ENCODE data around the gene LST1. TPM values are rescaled to one million over a fixed set of nuclear protein-coding genes. Genes with fewer than 3 reads are reported as not detected.

The LST1 gene
- total RNA-seq, 3 donors from 2014 or later (not counting 1 experiment from before 2014, with no cell fraction given), result 25.4 to 120 (median 50.5) TPM

- Mint-ChIP-seq H3K27me3 (ENCODE audit: low read depth in 2 of 2) (no peaks in the 10 kb centered on the region), H3K9me3 (no peaks in the 10 kb centered on the region), H3K27ac (peak within 1 kb of the TSS; percentile 95 to 100), H3K36me3 (no peaks in the 10 kb centered on the region), H3K4me3 (peak within 1 kb of the TSS; percentile 98), H3K4me1 (peaks cover 74 to 75% of the 10 kb centered on the region in 2 donors)
- H3K4me3 ChIP-seq (ENCODE audit: low read length), result peak within 1 kb of the TSS; percentile 98
- H3K4me1 ChIP-seq (ENCODE audit: control insufficient read depth, insufficient read depth, low read length), result peaks cover 90% of the 10 kb centered on the region
- no peaks in the 10 kb centered on the region for H3K27me3 ChIP-seq (ENCODE audit: control insufficient read depth, insufficient read depth, low read length)
- intact Hi-C loops (cut with micrococcal nuclease), result loop anchor here (5.0 kb wide), 1 partner anchor 90 kb away; no protein-coding TSS in a partner anchor
- 0% methylated on average over 2 of the region's 3 CpGs for WGBS (ENCODE audit: insufficient coverage)
- peak within 1 kb of the TSS; percentile 87 for H3K27ac ChIP-seq (ENCODE audit: low read length)
- peak in 1 of 2 donors; percentile 88 for DNase-seq
- H3K36me3 ChIP-seq (ENCODE audit: control insufficient read depth, insufficient read depth, low read length), result peaks cover 7% of the 10 kb centered on the region
- no peak for TF ChIP-seq CTCF (IDR thresholded peaks at IDR 0.05)
- no peak for ATAC-seq
- H3K9me3 ChIP-seq (ENCODE audit: control insufficient read depth, insufficient read depth, low read length), result no peaks in the 10 kb centered on the region
Observed at GRCh38 chr6:31582230-31582643, 3.8 kb upstream of the LST1 start, which contains the start of gene LTB. Gene LTB, minus strand, starts transcription at chr6:31582424. Its CDS starts 7 bp downstream, at chr6:31582417.

- Mint-ChIP-seq H3K4me1 (peaks cover 69 to 79% of the 10 kb centered on the region in 2 donors), H3K27ac (peak overlapping the region; percentile 79 to 87), H3K9me3 (no peaks in the 10 kb centered on the region), H3K4me3 (peak overlapping the region; percentile 69), H3K27me3 (ENCODE audit: low read depth in 2 of 2) (no peaks in the 10 kb centered on the region), H3K36me3 (no peaks in the 10 kb centered on the region)
- peak in 1 of 2 donors; percentile 78 for DNase-seq
- Histone ChIP-seq H3K4me3 (ENCODE audit: low read length) (no peak overlapping the region), H3K36me3 (ENCODE audit: control insufficient read depth, insufficient read depth, low read length) (peaks cover 3% of the 10 kb centered on the region), H3K27ac (ENCODE audit: low read length) (peak overlapping the region; percentile 77), H3K27me3 (ENCODE audit: control insufficient read depth, insufficient read depth, low read length) (no peaks in the 10 kb centered on the region), H3K9me3 (ENCODE audit: control insufficient read depth, insufficient read depth, low read length) (no peaks in the 10 kb centered on the region), H3K4me1 (ENCODE audit: control insufficient read depth, insufficient read depth, low read length) (peaks cover 85% of the 10 kb centered on the region)
- intact Hi-C loops (cut with micrococcal nuclease), result no loop called here
- ATAC-seq, result peak in 1 of 3 donors; percentile 15
- WGBS (ENCODE audit: insufficient coverage), result 68% methylated on average over 2 of the region's 2 CpGs
- TF ChIP-seq CTCF (IDR thresholded peaks at IDR 0.05), result peak; percentile 46
Observed at GRCh38 chr6:31585491-31585890, 586 bp upstream of the LST1 start.

- 12% methylated on average over 8 of the region's 9 CpGs for WGBS (ENCODE audit: insufficient coverage)
- Mint-ChIP-seq H3K4me3 (peak overlapping the region; percentile 69), H3K36me3 (no peaks in the 10 kb centered on the region), H3K27me3 (ENCODE audit: low read depth in 2 of 2) (no peaks in the 10 kb centered on the region), H3K9me3 (no peaks in the 10 kb centered on the region), H3K27ac (peak overlapping the region; percentile 79 to 87), H3K4me1 (peaks cover 62 to 72% of the 10 kb centered on the region in 2 donors)
- intact Hi-C loops (cut with micrococcal nuclease), result no loop called here
- no peak for TF ChIP-seq CTCF (IDR thresholded peaks at IDR 0.05)
- Histone ChIP-seq H3K4me3 (ENCODE audit: low read length) (peak overlapping the region; percentile 28), H3K4me1 (ENCODE audit: control insufficient read depth, insufficient read depth, low read length) (peaks cover 95% of the 10 kb centered on the region), H3K36me3 (ENCODE audit: control insufficient read depth, insufficient read depth, low read length) (peaks cover 3% of the 10 kb centered on the region), H3K27ac (ENCODE audit: low read length) (peak overlapping the region; percentile 77), H3K27me3 (ENCODE audit: control insufficient read depth, insufficient read depth, low read length) (no peaks in the 10 kb centered on the region), H3K9me3 (ENCODE audit: control insufficient read depth, insufficient read depth, low read length) (no peaks in the 10 kb centered on the region)
- peak; percentile 58 to 77 (median 64) for ATAC-seq
- peak in 1 of 2 donors; percentile 65 for DNase-seq
Observed at GRCh38 chr6:31586599-31587281, 663 bp downstream of the LST1 start.

Measured in natural killer cell (primary cell).